ENCODE measurements around the gene ANGEL1. TPM values are rescaled to one million over a fixed set of nuclear protein-coding genes. Genes with fewer than 3 reads are reported as not detected.

Gene ANGEL1
- total RNA-seq, 1 experiment from 2014 or later, result 31.7 TPM

DNA sequence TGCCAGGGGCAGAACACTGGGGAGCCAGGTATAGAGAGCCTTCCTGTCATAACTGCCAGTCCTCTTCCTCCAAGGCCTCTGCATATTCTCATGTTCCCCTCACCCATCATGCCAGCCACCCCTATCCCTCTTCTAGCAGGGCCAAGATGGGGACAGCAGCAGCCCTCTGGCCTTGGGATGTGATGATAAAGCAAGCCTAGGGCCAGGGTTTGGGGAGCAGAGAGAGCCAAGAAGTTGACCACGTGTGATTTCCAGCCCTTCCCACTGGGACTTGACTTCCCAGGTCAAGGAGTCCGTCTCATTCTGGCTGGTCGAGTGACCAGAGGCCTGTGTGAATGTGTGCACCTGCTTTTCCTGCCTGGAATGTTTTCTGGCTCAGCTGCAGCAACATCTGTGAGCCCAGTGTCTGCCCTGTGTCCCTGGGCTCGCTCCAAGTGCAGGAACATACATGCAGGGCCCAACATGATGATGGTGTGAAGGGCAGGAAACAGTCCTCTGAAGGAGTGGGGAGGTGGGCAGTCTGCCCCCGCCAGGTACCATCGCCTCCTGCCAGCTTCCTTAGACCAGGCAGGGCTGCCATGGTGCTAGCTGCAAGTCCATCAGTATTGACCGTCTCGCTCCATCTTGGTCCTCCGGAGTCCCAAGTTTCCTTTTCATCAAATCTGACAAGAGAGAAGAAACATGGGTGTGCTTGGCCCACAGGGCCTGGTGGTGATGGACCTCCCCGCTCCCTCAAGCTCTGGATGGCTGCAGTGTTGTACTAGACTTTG is 30.4 kb downstream of the ANGEL1 start:
- no peaks in the 10 kb centered on the region for H3K9me2 ChIP-seq (ENCODE audit: insufficient read depth)
- intact Hi-C loops (cut with micrococcal nuclease; ENCODE audit: unreplicated experiment), result no loop called here
- H3K4me3 ChIP-seq, result no peak overlapping the region
- no peak overlapping the region for H2AFZ ChIP-seq
- no peaks in the 10 kb centered on the region for H3K36me3 ChIP-seq (ENCODE audit: low read depth)
- no peak for TF ChIP-seq EZH2 (IDR thresholded peaks at IDR 0.05; ENCODE audit: low read depth)
- TF ChIP-seq, protein P1, sequence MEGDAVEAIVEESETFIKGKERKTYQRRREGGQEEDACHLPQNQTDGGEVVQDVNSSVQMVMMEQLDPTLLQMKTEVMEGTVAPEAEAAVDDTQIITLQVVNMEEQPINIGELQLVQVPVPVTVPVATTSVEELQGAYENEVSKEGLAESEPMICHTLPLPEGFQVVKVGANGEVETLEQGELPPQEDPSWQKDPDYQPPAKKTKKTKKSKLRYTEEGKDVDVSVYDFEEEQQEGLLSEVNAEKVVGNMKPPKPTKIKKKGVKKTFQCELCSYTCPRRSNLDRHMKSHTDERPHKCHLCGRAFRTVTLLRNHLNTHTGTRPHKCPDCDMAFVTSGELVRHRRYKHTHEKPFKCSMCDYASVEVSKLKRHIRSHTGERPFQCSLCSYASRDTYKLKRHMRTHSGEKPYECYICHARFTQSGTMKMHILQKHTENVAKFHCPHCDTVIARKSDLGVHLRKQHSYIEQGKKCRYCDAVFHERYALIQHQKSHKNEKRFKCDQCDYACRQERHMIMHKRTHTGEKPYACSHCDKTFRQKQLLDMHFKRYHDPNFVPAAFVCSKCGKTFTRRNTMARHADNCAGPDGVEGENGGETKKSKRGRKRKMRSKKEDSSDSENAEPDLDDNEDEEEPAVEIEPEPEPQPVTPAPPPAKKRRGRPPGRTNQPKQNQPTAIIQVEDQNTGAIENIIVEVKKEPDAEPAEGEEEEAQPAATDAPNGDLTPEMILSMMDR (conservative IDR thresholded peaks at IDR 0.05), result no peak
- 0 out of 2 replicates have a peak, but pooled peaks cover 6% of the 10 kb centered on the region for H4K20me1 ChIP-seq (ENCODE audit: insufficient read depth)
- H3K79me2 ChIP-seq (ENCODE audit: low read depth), result no peaks in the 10 kb centered on the region
- CTCF ChIA-PET, result no interaction called here
- no peaks in the 10 kb centered on the region for H3F3A ChIP-seq (ENCODE audit: insufficient read depth, low read depth)
- no peaks in the 10 kb centered on the region for H3K4me1 ChIP-seq (replicated peaks; ENCODE audit: insufficient read depth)
- no TSS peak for BruUV-seq (replicated peaks)
- POLR2A ChIA-PET (ENCODE audit: unreplicated experiment), result no interaction called here
- no peaks in the 10 kb centered on the region for H3K27me3 ChIP-seq (ENCODE audit: insufficient read depth, low read depth)
- no peak overlapping the region for H3K27ac ChIP-seq
- H3K9me3 ChIP-seq (ENCODE audit: insufficient read depth, low read depth), result no peaks in the 10 kb centered on the region
- no peak for DNase-seq
- no peak overlapping the region for H3K4me2 ChIP-seq

DNA sequence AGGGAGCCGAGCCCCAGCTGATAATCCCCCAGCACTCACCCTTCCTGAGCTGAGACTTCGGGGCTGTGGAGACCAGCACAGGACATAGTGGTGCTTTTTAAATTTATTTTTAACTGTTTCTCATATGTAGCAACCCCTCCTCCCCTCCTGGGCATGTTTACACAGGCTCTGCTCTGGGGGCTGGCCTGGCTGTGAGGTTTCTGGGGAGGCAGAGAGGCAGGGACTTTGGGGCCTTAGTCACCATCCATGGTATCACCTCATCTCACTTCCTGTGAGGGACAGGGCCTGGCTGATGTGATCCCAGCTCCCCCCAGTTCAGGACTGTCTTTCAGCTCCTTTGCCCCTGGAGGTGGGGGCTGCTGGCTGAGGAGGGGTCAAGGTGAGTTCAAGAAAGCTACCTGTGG is 31.0 kb downstream of the ANGEL1 start:
- 0 out of 2 replicates have a peak, but pooled peaks cover 6% of the 10 kb centered on the region for H4K20me1 ChIP-seq (ENCODE audit: insufficient read depth)
- no peak for TF ChIP-seq EZH2 (IDR thresholded peaks at IDR 0.05; ENCODE audit: low read depth)
- TF ChIP-seq, protein P1 (conservative IDR thresholded peaks at IDR 0.05), result no peak
- no peaks in the 10 kb centered on the region for H3K36me3 ChIP-seq (ENCODE audit: low read depth)
- no peaks in the 10 kb centered on the region for H3K27me3 ChIP-seq (ENCODE audit: insufficient read depth, low read depth)
- no peaks in the 10 kb centered on the region for H3K9me3 ChIP-seq (ENCODE audit: insufficient read depth, low read depth)
- no peak overlapping the region for H2AFZ ChIP-seq
- ChIA-PET POLR2A (ENCODE audit: unreplicated experiment) (no interaction called here), CTCF (no interaction called here)
- H3K79me2 ChIP-seq (ENCODE audit: low read depth), result no peaks in the 10 kb centered on the region
- H3K27ac ChIP-seq, result no peak overlapping the region
- no peak for DNase-seq
- H3K4me1 ChIP-seq (replicated peaks; ENCODE audit: insufficient read depth), result no peaks in the 10 kb centered on the region
- no peak overlapping the region for H3K4me2 ChIP-seq
- no peaks in the 10 kb centered on the region for H3K9me2 ChIP-seq (ENCODE audit: insufficient read depth)
- no peak overlapping the region for H3K4me3 ChIP-seq
- BruUV-seq (replicated peaks), result no TSS peak
- intact Hi-C loops (cut with micrococcal nuclease; ENCODE audit: unreplicated experiment), result no loop called here
- no peaks in the 10 kb centered on the region for H3F3A ChIP-seq (ENCODE audit: insufficient read depth, low read depth)

DNA sequence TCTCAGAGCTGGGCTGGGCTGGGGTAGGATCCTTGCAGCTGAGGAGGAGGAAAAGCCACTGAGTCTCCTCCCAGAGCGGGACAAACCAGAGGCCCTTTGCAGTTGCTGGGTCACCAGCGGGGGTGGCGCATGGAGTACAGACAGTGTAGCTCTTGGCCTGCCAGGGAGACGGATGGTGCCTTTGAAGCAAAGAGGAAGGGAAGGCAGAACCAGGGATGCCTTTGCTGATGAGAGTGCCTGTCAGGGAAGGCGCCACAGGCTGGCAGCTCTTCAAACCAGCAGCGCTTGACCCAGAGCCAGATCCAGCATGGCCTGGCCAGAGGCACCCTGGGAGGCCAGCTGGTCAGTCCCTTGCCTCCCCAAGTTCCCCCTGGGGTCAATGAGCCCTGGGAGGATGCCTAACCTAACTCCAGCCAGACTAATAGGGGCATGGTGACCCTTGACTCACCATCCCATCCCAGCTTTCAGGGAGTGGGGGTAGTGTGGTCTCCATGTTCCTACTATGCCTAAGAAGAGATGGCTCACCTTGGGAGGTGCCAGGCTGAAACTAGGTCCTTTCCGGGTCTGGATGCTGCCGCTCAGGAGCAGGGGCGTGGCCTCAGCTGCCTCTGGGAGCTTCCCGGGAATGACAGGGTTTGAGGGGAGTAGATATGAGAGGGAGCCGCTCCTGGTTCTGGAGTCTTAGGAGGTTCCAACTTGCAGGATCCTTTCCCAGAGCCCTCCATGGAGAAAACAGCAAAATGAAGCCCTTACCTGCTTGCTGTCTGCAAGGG is 31.6 kb downstream of the ANGEL1 start:
- H3K79me2 ChIP-seq (ENCODE audit: low read depth), result no peaks in the 10 kb centered on the region
- H3K36me3 ChIP-seq (ENCODE audit: low read depth), result no peaks in the 10 kb centered on the region
- no peak for TF ChIP-seq EZH2 (IDR thresholded peaks at IDR 0.05; ENCODE audit: low read depth)
- TF ChIP-seq, protein P1 (conservative IDR thresholded peaks at IDR 0.05), result no peak
- H3K4me3 ChIP-seq, result no peak overlapping the region
- H3K4me1 ChIP-seq (replicated peaks; ENCODE audit: insufficient read depth), result no peaks in the 10 kb centered on the region
- no peaks in the 10 kb centered on the region for H3K27me3 ChIP-seq (ENCODE audit: insufficient read depth, low read depth)
- no peaks in the 10 kb centered on the region for H3K9me3 ChIP-seq (ENCODE audit: insufficient read depth, low read depth)
- ChIA-PET POLR2A (ENCODE audit: unreplicated experiment) (no interaction called here), CTCF (no interaction called here)
- DNase-seq, result no peak
- no peak overlapping the region for H3K27ac ChIP-seq
- no peaks in the 10 kb centered on the region for H3K9me2 ChIP-seq (ENCODE audit: insufficient read depth)
- intact Hi-C loops (cut with micrococcal nuclease; ENCODE audit: unreplicated experiment), result no loop called here
- 0 out of 2 replicates have a peak, but pooled peaks cover 6% of the 10 kb centered on the region for H4K20me1 ChIP-seq (ENCODE audit: insufficient read depth)
- no TSS peak for BruUV-seq (replicated peaks)
- H3K4me2 ChIP-seq, result no peak overlapping the region
- no peaks in the 10 kb centered on the region for H3F3A ChIP-seq (ENCODE audit: insufficient read depth, low read depth)
- H2AFZ ChIP-seq, result no peak overlapping the region
